Body of pancreas (tissue), 4 donors: ENCODE measurements around the gene CFAP210. TPM values are rescaled to one million over a fixed set of nuclear protein-coding genes. Genes with fewer than 3 reads are reported as not detected.

Experiments used
- ATAC-seq: fragments of 150-250 bp; one replicate; pipeline ENCODE4 v1.9.1; 2016
- DNase-seq, 4 donors: peaks; one replicate each; pipeline ENCODE4 v3.0.0-alpha.2; 2019
- H3K27ac ChIP-seq, 4 donors: fragments of 200-600 bp; sonication (generic); 1 replicate in 3 of 4; 2 replicates in 1 of 4; pipeline versions ENCODE4 v1.5.1 to v1.6.1; 2016 to 2019; ENCODE audit warnings: mild to moderate bottlenecking in 1 of 4, mixed read lengths in 1 of 4, moderate library complexity in 1 of 4
- H3K27me3 ChIP-seq, 2 donors: fragments of 200-600 bp; sonication (generic); one replicate each; pipeline ENCODE4 v1.6.0; 2016; ENCODE audit warnings: mild to moderate bottlenecking in 1 of 2
- H3K36me3 ChIP-seq, 2 donors: fragments of 200-600 bp; sonication (generic); replicated peaks in 1 of 2; 2 replicates each; pipeline ENCODE4 v1.5.1; 2016; ENCODE audit warnings: low read depth in 2 of 2; ENCODE audit not compliant: insufficient read depth in 1 of 2
- H3K4me1 ChIP-seq: fragments of 200-600 bp; sonication (generic); one replicate; pipeline ENCODE4 v1.6.0; 2016
- H3K4me3 ChIP-seq, 2 donors: fragments of 200-600 bp; sonication (generic); 1 replicate in 1 of 2; 2 replicates in 1 of 2; pipeline ENCODE4 v1.5.1; 2016 to 2019
- H3K9me3 ChIP-seq, 3 donors: fragments of 200-600 bp; sonication (generic); 1 replicate in 2 of 3; 2 replicates in 1 of 3; pipeline ENCODE4 v1.5.1; 2016
- POLR2A ChIP-seq, 3 donors: fragments of 450-650 bp; IDR thresholded peaks; one replicate each; pipeline ENCODE4 v1.6.1; 2016; ENCODE audit warnings: antibody characterized with exemption in 3 of 3, mild to moderate bottlenecking in 2 of 3
- WGBS, 2 donors: methylation state at CpG; one replicate each; pipeline ENCODE4 v1.1.5; 2017; 5-methylcytosine and 5-hydroxymethylcytosine counted together
- intact Hi-C: fragments of 100-400 bp; cut with DNase I; formaldehyde crosslinking; loops from one replicate; pipeline ENCODE4 v1.15.1; 2023
- total RNA-seq, 2 donors: library from RNA; depleted of rRNA; stranded (reverse); fragments of >200 nt; gene quantifications; one replicate each; pipeline ENCODE4 v1.1.0, GENCODE V29; 2016
- TF ChIP-seq, protein P1 (sequence below), 7 experiments: fragments of 450-650 bp in 4 of 7; fragments of 200-600 bp in 3 of 7; sonication (generic) in 3 of 7; IDR thresholded peaks; one replicate each; pipeline ENCODE4 v1.5.1; 2016 to 2019; ENCODE audit warnings: antibody characterized with exemption in 7 of 7

CFAP210 gene
- total RNA-seq, 2 donors from 2014 or later: not detected

DNA sequence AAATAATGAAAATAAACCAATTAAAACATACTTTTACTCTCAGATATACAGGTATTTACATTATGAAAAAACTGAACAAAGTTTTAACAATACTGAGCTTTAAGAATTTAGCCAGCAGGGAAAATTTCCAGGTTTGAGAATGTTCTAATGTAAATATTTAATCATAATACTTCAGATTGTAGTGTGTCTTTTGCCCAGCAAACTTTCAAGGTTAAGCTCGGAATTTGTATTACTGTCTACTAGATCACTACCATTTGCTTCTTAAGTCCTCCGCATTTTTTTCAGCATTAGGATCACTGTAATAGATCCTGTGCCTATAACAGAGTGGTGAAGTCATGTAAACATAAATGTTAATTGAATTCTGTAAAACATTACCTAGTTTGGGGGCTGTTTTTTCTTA lies 52.7 kb downstream of the CFAP210 start:
- 36 to 39% methylated on average over 2 of the region's 2 CpGs for WGBS, 2 donors
- H3K4me1 ChIP-seq: peaks cover 19% of the 10 kb centered on the region
- TF ChIP-seq, protein P1, sequence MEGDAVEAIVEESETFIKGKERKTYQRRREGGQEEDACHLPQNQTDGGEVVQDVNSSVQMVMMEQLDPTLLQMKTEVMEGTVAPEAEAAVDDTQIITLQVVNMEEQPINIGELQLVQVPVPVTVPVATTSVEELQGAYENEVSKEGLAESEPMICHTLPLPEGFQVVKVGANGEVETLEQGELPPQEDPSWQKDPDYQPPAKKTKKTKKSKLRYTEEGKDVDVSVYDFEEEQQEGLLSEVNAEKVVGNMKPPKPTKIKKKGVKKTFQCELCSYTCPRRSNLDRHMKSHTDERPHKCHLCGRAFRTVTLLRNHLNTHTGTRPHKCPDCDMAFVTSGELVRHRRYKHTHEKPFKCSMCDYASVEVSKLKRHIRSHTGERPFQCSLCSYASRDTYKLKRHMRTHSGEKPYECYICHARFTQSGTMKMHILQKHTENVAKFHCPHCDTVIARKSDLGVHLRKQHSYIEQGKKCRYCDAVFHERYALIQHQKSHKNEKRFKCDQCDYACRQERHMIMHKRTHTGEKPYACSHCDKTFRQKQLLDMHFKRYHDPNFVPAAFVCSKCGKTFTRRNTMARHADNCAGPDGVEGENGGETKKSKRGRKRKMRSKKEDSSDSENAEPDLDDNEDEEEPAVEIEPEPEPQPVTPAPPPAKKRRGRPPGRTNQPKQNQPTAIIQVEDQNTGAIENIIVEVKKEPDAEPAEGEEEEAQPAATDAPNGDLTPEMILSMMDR (IDR thresholded peaks at IDR 0.05): peak in 1 of 7 experiments; percentile 6
- TF ChIP-seq POLR2A (IDR thresholded peaks at IDR 0.05): no peak
- DNase-seq: no peak
- no peaks in the 10 kb centered on the region for H3K36me3 ChIP-seq
- intact Hi-C loops: no loop called here
- H3K4me3 ChIP-seq: no peak overlapping the region
- ATAC-seq: peak; percentile 50
- H3K27ac ChIP-seq: peak overlapping the region in 3 of 4 donors; percentile 11 to 52 (median 18)
- no peaks in the 10 kb centered on the region for H3K9me3 ChIP-seq
- H3K27me3 ChIP-seq: no peaks in the 10 kb centered on the region

DNA sequence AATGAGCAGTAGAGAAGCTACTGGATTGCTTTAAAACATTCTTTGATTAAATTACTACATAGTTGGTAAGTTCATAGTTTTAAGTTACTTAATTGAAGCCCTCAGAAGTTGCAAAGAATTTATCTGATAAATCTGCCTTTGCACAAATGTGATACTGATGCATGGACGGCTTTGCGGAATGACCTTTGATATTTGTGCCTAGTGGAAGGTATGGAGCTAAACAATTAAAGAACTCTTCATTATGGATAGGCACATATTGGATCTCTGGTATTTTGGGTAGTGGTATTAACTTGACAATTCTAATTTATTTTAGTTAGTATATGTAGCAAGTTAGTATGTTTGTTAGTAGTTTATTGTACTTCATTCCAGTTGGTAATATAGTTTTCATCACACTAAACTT lies 54.1 kb downstream of the CFAP210 start:
- H3K27me3 ChIP-seq: no peaks in the 10 kb centered on the region
- DNase-seq: no peak
- H3K36me3 ChIP-seq: no peaks in the 10 kb centered on the region
- intact Hi-C loops: no loop called here
- ATAC-seq: no peak
- peaks cover 19% of the 10 kb centered on the region for H3K4me1 ChIP-seq
- H3K9me3 ChIP-seq: no peaks in the 10 kb centered on the region
- no peak for TF ChIP-seq POLR2A (IDR thresholded peaks at IDR 0.05)
- TF ChIP-seq, protein P1 (IDR thresholded peaks at IDR 0.05): no peak
- no peak overlapping the region for H3K4me3 ChIP-seq
- 66 to 69% methylated on average over 2 of the region's 2 CpGs for WGBS, 2 donors
- peak overlapping the region in 1 of 4 donors; percentile 52 for H3K27ac ChIP-seq

- no peak overlapping the region for H3K27ac ChIP-seq
- H3K36me3 ChIP-seq: peaks cover 0 to 8% of the 10 kb centered on the region in 2 donors
- WGBS, 2 donors: 91 to 94% methylated on average over 3 of the region's 3 CpGs
- no peak overlapping the region for H3K4me3 ChIP-seq
- no peaks in the 10 kb centered on the region for H3K27me3 ChIP-seq
- H3K4me1 ChIP-seq: peaks cover 19% of the 10 kb centered on the region
- ATAC-seq (no peak), DNase-seq (no peak)
- intact Hi-C loops: no loop called here
- no peaks in the 10 kb centered on the region for H3K9me3 ChIP-seq
- TF ChIP-seq, protein P1 (IDR thresholded peaks at IDR 0.05): no peak
- TF ChIP-seq POLR2A (IDR thresholded peaks at IDR 0.05): no peak
These were observed 56.6 kb downstream of the CFAP210 start for GRCh38 chr2:169637620-169638019.

DNA sequence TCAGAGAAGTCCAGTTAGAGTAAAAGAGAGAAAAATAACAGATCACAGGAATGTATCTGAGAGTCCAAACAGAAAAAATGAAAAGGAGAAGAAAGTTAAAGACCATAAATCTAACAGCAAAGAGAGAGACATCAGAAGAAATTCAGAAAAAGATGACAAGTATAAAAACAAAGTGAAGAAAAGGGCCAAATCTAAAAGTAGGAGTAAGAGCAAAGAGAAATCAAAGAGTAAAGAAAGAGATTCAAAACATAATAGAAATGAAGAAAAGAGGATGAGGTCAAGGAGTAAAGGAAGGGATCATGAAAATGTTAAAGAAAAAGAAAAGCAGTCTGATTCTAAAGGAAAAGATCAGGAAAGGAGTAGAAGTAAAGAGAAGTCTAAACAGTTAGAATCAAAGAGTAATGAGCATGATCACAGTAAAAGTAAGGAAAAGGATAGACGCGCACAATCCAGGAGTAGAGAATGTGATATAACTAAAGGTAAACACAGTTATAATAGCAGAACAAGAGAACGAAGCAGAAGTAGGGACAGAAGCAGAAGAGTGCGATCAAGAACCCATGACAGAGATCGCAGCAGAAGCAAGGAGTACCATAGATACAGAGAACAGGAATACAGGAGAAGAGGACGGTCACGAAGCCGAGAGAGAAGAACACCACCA lies 57.6 kb downstream of the CFAP210 start:
- intact Hi-C loops: no loop called here
- no peaks in the 10 kb centered on the region for H3K9me3 ChIP-seq
- H3K27me3 ChIP-seq: no peaks in the 10 kb centered on the region
- H3K27ac ChIP-seq: no peak overlapping the region
- H3K36me3 ChIP-seq: peaks cover 0 to 13% of the 10 kb centered on the region in 2 donors
- no peak for TF ChIP-seq POLR2A (IDR thresholded peaks at IDR 0.05)
- TF ChIP-seq, protein P1 (IDR thresholded peaks at IDR 0.05): no peak
- no peak for ATAC-seq
- 91 to 96% methylated on average over 8 of the region's 8 CpGs for WGBS, 2 donors
- no peak overlapping the region for H3K4me3 ChIP-seq
- no peak for DNase-seq
- peaks cover 13% of the 10 kb centered on the region for H3K4me1 ChIP-seq

GRCh38 chr2:169625781-169626180 lies 68.4 kb downstream of the CFAP210 start:
- Histone ChIP-seq H3K4me1 (peaks cover 10% of the 10 kb centered on the region), H3K27ac (no peak overlapping the region), H3K9me3 (peaks cover 0 to 4% (median 0%) of the 10 kb centered on the region in 3 donors), H3K27me3 (no peaks in the 10 kb centered on the region), H3K36me3 (peaks cover 0 to 2% of the 10 kb centered on the region in 2 donors), H3K4me3 (no peak overlapping the region)
- intact Hi-C loops: no loop called here
- no peak for ATAC-seq
- 70 to 80% methylated on average over 3 of the region's 3 CpGs for WGBS, 2 donors
- no peak for TF ChIP-seq POLR2A (IDR thresholded peaks at IDR 0.05)
- TF ChIP-seq, protein P1 (IDR thresholded peaks at IDR 0.05): no peak
- DNase-seq: no peak
